Measurements from ENCODE around the gene HSF5.
"Not testable (repeated sequence)": the region's sequence is repeated elsewhere in the genome, so short reads cannot be mapped to it uniquely, and the experiment has no call there.

DNA sequence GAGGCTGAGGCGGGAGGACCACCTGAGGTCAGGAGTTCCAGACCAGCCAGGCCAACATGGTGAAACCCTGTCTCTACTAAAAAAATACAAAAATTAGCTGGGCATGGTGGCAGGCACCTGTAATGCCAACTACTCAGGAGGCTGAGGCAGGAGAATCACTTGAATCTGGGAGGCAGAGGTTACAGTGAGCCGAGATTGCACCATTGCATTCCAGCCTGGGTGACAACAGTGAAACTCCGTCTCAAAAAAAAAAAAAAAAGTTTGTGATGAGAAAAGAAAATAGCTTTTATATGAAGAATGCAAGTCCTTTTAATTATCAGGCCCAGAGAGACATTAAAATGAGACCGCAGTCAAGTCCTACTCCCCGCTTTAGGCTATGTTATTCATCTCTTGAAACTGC, 90.8 kb downstream of the HSF5 start:
- TF ChIP-seq, protein P1, sequence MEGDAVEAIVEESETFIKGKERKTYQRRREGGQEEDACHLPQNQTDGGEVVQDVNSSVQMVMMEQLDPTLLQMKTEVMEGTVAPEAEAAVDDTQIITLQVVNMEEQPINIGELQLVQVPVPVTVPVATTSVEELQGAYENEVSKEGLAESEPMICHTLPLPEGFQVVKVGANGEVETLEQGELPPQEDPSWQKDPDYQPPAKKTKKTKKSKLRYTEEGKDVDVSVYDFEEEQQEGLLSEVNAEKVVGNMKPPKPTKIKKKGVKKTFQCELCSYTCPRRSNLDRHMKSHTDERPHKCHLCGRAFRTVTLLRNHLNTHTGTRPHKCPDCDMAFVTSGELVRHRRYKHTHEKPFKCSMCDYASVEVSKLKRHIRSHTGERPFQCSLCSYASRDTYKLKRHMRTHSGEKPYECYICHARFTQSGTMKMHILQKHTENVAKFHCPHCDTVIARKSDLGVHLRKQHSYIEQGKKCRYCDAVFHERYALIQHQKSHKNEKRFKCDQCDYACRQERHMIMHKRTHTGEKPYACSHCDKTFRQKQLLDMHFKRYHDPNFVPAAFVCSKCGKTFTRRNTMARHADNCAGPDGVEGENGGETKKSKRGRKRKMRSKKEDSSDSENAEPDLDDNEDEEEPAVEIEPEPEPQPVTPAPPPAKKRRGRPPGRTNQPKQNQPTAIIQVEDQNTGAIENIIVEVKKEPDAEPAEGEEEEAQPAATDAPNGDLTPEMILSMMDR (conservative IDR thresholded peaks at IDR 0.05; ENCODE audit: low read depth, low read length) = not testable (repeated sequence)
- TF ChIP-seq POLR2A (IDR thresholded peaks at IDR 0.05; ENCODE audit: low read depth, low read length); RFX5 (IDR thresholded peaks at IDR 0.05; ENCODE audit: low read depth, low read length); SMC3 (IDR thresholded peaks at IDR 0.05; ENCODE audit: low read depth, low read length); MXI1 (IDR thresholded peaks at IDR 0.05; ENCODE audit: borderline replicate concordance, low read depth, low read length); RAD21 (IDR thresholded peaks at IDR 0.05; ENCODE audit: low read length); MAFK (IDR thresholded peaks at IDR 0.05; ENCODE audit: low read depth, low read length); RCOR1 (IDR thresholded peaks at IDR 0.05; ENCODE audit: insufficient replicate concordance, low read length); FOS (IDR thresholded peaks at IDR 0.05; ENCODE audit: low read depth, low read length); MAZ (IDR thresholded peaks at IDR 0.05; ENCODE audit: borderline replicate concordance, low read depth, low read length); BHLHE40 (IDR thresholded peaks at IDR 0.05; ENCODE audit: low read depth, low read length): not testable (repeated sequence)
- TF ChIP-seq, protein P2, sequence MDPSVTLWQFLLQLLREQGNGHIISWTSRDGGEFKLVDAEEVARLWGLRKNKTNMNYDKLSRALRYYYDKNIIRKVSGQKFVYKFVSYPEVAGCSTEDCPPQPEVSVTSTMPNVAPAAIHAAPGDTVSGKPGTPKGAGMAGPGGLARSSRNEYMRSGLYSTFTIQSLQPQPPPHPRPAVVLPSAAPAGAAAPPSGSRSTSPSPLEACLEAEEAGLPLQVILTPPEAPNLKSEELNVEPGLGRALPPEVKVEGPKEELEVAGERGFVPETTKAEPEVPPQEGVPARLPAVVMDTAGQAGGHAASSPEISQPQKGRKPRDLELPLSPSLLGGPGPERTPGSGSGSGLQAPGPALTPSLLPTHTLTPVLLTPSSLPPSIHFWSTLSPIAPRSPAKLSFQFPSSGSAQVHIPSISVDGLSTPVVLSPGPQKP (IDR thresholded peaks at IDR 0.05; ENCODE audit: borderline replicate concordance, low read depth, low read length) = not testable (repeated sequence)

All from IMR-90 (cell line).